ENCODE measurements around the gene ITGB1. TPM values are rescaled to one million over a fixed set of nuclear protein-coding genes. Genes with fewer than 3 reads are reported as not detected.

Gene ITGB1
- total and polyA plus RNA-seq, 10 of the 15 experiments (the other 5 are each of a cell fraction or from before 2014, with no cell fraction given): 2.8 to 20.7 (median 10.4) TPM

- TF ChIP-seq HSF1 (IDR thresholded peaks at IDR 0.05; ENCODE audit: low read depth, low read length) (no peak), RBBP5 (conservative IDR thresholded peaks at IDR 0.05) (no peak), SMC3 (IDR thresholded peaks at IDR 0.05; ENCODE audit: borderline replicate concordance, low read length) (no peak)
- TF ChIP-seq, protein P1, sequence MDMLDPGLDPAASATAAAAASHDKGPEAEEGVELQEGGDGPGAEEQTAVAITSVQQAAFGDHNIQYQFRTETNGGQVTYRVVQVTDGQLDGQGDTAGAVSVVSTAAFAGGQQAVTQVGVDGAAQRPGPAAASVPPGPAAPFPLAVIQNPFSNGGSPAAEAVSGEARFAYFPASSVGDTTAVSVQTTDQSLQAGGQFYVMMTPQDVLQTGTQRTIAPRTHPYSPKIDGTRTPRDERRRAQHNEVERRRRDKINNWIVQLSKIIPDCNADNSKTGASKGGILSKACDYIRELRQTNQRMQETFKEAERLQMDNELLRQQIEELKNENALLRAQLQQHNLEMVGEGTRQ (IDR thresholded peaks at IDR 0.05; ENCODE audit: borderline replicate concordance, low read depth, low read length): no peak
These were observed 14.6 kb downstream of the ITGB1 start (continued) for GRCh38 chr10:32943395-32943794.

- H3K9ac ChIP-seq (ENCODE audit: control insufficient read depth, insufficient read depth, low read length): no peak overlapping the region
- H3K4me1 ChIP-seq (ENCODE audit: control insufficient read depth, insufficient read depth, low read length): peaks cover 39% of the 10 kb centered on the region
- 0 out of 2 replicates have a peak overlapping the region, but pooled peaks have one; percentile 17 for H3K4me2 ChIP-seq (ENCODE audit: control insufficient read depth, insufficient read depth)
- DNase-seq (ENCODE audit: low read depth, low spot score) (no peak), ATAC-seq (no peak), FAIRE-seq (no peak)
- ChIA-PET POLR2A (interaction anchor here (0.9 kb wide), 1 partner anchor 15 kb away, joined by 3 read pairs; no protein-coding TSS in a partner anchor), SMC1A (ENCODE audit: uncharacterized antibody, unreplicated experiment) (interaction anchor here (1.0 kb wide), 1 partner anchor 13 kb away, joined by 3 read pairs; no protein-coding TSS in a partner anchor), RAD21 (ENCODE audit: unreplicated experiment) (no interaction called here), CTCF (interaction anchor here (1.5 kb wide), 1 partner anchor 23 kb away, joined by 3 read pairs; no protein-coding TSS in a partner anchor)
- no TSS peak for BruUV-seq (replicated peaks)
- no peaks in the 10 kb centered on the region for H4K20me1 ChIP-seq (ENCODE audit: control insufficient read depth, insufficient read depth)
- no peaks in the 10 kb centered on the region; a peak in 2 of 4 replicates for H3K36me3 ChIP-seq (ENCODE audit: control insufficient read depth in 2 of 2, insufficient read depth in 2 of 2, low read length in 1 of 2)
- no peaks in the 10 kb centered on the region; the same call in 2 of the 3 replicates for H3K9me3 ChIP-seq (replicated peaks; ENCODE audit: control insufficient read depth, insufficient read depth, low read length)
- intact Hi-C loops (cut with micrococcal nuclease; ENCODE audit: unreplicated experiment): no loop called here
- no peak overlapping the region for H2AFZ ChIP-seq (ENCODE audit: control insufficient read depth, low read depth, low read length)
- H3K27ac ChIP-seq (ENCODE audit: control insufficient read depth, insufficient read depth): no peak overlapping the region
- H3K4me3 ChIP-seq: no peak overlapping the region
- TF ChIP-seq PAX5 (IDR thresholded peaks at IDR 0.05; ENCODE audit: borderline replicate concordance, low read depth, low read length) (peak; percentile 82; the same call in 1 of the 2 replicates), PAX8 (IDR thresholded peaks at IDR 0.05) (peak; percentile 74; the same call in 1 of the 2 replicates), TBL1XR1 (IDR thresholded peaks at IDR 0.05; ENCODE audit: low read depth, low read length) (no peak), MLLT1 (IDR thresholded peaks at IDR 0.05) (no peak), USF1 (IDR thresholded peaks at IDR 0.05; ENCODE audit: borderline replicate concordance, extremely low read length, insufficient read depth, low read depth, low read length) (no peak)
- peaks cover 40% of the 10 kb centered on the region for H3K79me2 ChIP-seq (ENCODE audit: control insufficient read depth, insufficient read depth, low read length)
- WGBS (ENCODE audit: insufficient coverage, insufficient replicate concordance, low lambda C conversion rate, missing lambda C conversion rate): 53% methylated on average over 1 of the region's 1 CpG
- in situ Hi-C loops (cut with MboI): no loop called here
- no peaks in the 10 kb centered on the region for H3K27me3 ChIP-seq (replicated peaks in 1 of 2; ENCODE audit: control insufficient read depth in 2 of 2, insufficient read depth in 2 of 2, low read length in 1 of 2)
These were observed 15.9 kb downstream of the ITGB1 start for GRCh38 chr10:32942081-32942480.
